ENCODE results near the gene KRT85. TPM values are rescaled to one million over a fixed set of nuclear protein-coding genes. Genes with fewer than 3 reads are reported as not detected.
"Not testable (repeated sequence)": the region's sequence is repeated elsewhere in the genome, so short reads cannot be mapped to it uniquely, and the experiment has no call there.

Gene KRT85
- total RNA-seq, 1 donor from 2014 or later: not detected

DNA sequence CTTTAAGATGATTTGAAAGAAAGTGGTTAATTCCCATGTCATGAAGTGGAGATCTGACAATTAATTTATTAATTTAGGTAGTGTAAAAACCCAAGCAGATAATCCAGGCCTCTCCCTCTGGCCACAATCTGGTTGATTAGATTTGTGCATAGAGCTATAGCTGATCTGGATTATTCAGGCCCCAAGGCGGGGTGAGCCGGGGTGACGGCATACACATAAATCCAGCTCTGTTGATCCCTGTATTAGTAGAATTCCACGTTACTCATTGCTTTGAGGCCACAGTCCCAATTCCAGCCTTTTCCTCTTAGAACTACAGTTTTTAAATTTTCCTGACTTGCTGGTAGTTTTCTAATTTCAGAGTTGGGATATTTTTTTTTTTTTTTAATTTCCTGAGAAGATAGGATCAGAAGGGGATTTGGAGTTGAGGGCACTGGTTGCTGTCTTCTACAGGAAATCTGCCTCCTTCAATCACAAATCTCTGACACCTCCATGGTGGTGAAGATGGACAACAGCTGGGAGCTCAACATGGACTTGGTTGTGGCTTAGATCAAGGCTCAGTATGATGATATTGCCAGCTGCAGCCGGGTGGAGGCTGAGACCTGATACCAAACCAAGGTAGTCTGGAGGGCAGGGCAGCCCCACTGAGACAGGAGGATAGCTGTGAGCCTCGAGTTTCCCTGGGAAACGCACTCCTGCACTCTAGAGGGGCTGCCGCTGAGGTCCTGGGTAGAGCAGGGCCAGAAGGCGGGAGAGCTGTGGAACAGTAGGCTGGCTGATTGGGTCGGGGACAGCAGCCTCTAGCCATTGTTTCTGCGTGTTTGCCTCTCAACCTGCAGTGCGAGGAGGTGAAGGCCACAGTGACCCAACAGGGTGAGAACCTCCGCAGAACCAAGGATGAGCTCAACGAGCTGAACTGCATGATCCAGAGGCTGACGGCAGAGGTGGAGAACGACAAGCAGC, 19.4 kb downstream of the KRT85 start:
- peaks cover 43% of the 10 kb centered on the region for H3K27me3 Mint-ChIP-seq (ENCODE audit: unreplicated experiment)
- H3K4me1 Mint-ChIP-seq (ENCODE audit: unreplicated experiment): peaks cover 3% of the 10 kb centered on the region
- no peaks in the 10 kb centered on the region for H3K36me3 Mint-ChIP-seq (ENCODE audit: unreplicated experiment)
- H3K9me3 Mint-ChIP-seq (ENCODE audit: unreplicated experiment): peaks cover 8% of the 10 kb centered on the region
- DNase-seq (ENCODE audit: extremely low spot score, unreplicated experiment): no peak
- H3K4me3 Mint-ChIP-seq (ENCODE audit: unreplicated experiment): no peak overlapping the region
- no peak overlapping the region for H3K27ac Mint-ChIP-seq (ENCODE audit: unreplicated experiment)
- TF ChIP-seq CTCF (IDR thresholded peaks at IDR 0.05): no peak

DNA sequence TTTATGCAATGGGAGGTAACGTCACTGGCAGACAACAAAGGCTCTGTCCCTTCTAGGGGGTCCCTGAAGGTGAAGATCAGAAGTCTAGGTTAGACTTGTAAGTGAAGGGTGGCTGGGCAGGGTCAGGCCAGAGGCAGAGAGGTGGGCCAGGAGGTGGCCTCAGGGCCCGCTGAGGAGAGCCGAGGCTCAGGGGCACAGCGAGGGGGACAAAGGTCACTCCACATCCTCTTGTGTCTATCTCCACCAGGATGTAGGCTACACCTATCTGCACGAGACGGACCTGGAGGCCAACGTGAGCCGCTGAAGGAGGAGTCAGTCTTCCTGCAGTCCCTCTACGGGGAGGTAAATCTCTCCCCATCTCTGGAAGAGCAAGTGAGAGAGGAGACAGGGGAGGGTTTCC, 20.3 kb downstream of the KRT85 start:
- Mint-ChIP-seq H3K36me3 (ENCODE audit: unreplicated experiment) (no peaks in the 10 kb centered on the region), H3K27me3 (ENCODE audit: unreplicated experiment) (peaks cover 46% of the 10 kb centered on the region), H3K27ac (ENCODE audit: unreplicated experiment) (no peak overlapping the region), H3K4me3 (ENCODE audit: unreplicated experiment) (no peak overlapping the region), H3K9me3 (ENCODE audit: unreplicated experiment) (peaks cover 8% of the 10 kb centered on the region), H3K4me1 (ENCODE audit: unreplicated experiment) (peaks cover 3% of the 10 kb centered on the region)
- no peak for TF ChIP-seq CTCF (IDR thresholded peaks at IDR 0.05)
- DNase-seq (ENCODE audit: extremely low spot score, unreplicated experiment): no peak

GRCh38 chr12:52346593-52346992, 20.7 kb downstream of the KRT85 start:
- H3K27me3 Mint-ChIP-seq (ENCODE audit: unreplicated experiment): peaks cover 47% of the 10 kb centered on the region
- H3K9me3 Mint-ChIP-seq (ENCODE audit: unreplicated experiment): peaks cover 8% of the 10 kb centered on the region
- no peak for DNase-seq (ENCODE audit: extremely low spot score, unreplicated experiment)

GRCh38 chr12:52345041-52345440, 22.2 kb downstream of the KRT85 start:
- H3K36me3 Mint-ChIP-seq (ENCODE audit: unreplicated experiment); H3K4me1 Mint-ChIP-seq (ENCODE audit: unreplicated experiment); H3K27ac Mint-ChIP-seq (ENCODE audit: unreplicated experiment); DNase-seq (ENCODE audit: extremely low spot score, unreplicated experiment); H3K4me3 Mint-ChIP-seq (ENCODE audit: unreplicated experiment); H3K9me3 Mint-ChIP-seq (ENCODE audit: unreplicated experiment): not testable (repeated sequence)
- H3K27me3 Mint-ChIP-seq (ENCODE audit: unreplicated experiment): peaks cover 40% of the 10 kb centered on the region

More at GRCh38 chr12:52346593-52346992, 20.7 kb downstream of the KRT85 start:
- no peak overlapping the region for H3K4me3 Mint-ChIP-seq (ENCODE audit: unreplicated experiment)
- H3K4me1 Mint-ChIP-seq (ENCODE audit: unreplicated experiment): peaks cover under 1% of the 10 kb centered on the region
- no peak for TF ChIP-seq CTCF (IDR thresholded peaks at IDR 0.05)
- no peaks in the 10 kb centered on the region for H3K36me3 Mint-ChIP-seq (ENCODE audit: unreplicated experiment)
- no peak overlapping the region for H3K27ac Mint-ChIP-seq (ENCODE audit: unreplicated experiment)

DNA sequence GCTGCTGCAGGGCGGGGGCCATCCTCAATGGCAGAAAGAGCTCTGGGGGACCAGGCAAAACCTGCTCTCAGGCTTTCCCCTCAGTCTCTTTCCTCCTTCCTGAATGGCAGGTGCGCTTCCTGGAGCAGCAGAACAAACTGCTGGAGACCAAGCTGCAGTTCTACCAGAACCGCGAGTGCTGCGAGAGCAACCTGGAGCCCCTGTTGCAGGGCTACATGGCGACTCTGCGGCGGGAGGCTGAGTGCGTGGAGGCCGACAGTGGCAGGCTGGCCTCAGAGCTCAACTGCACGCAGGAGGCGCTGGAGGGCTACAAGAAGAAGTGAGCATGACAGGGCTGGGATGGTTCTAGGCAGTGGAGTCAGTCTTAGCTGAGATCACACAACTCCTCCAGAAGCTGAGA, 23.2 kb downstream of the KRT85 start:
- Mint-ChIP-seq H3K9me3 (ENCODE audit: unreplicated experiment) (peaks cover 8% of the 10 kb centered on the region), H3K27me3 (ENCODE audit: unreplicated experiment) (peaks cover 39% of the 10 kb centered on the region), H3K36me3 (ENCODE audit: unreplicated experiment) (no peaks in the 10 kb centered on the region), H3K27ac (ENCODE audit: unreplicated experiment) (no peak overlapping the region), H3K4me3 (ENCODE audit: unreplicated experiment) (no peak overlapping the region), H3K4me1 (ENCODE audit: unreplicated experiment) (no peaks in the 10 kb centered on the region)
- no peak for TF ChIP-seq CTCF (IDR thresholded peaks at IDR 0.05)
- no peak for DNase-seq (ENCODE audit: extremely low spot score, unreplicated experiment)
